ENCODE measurements around the gene AMY2B. TPM values are rescaled to one million over a fixed set of nuclear protein-coding genes. Genes with fewer than 3 reads are reported as not detected.
"Not testable (repeated sequence)": the region's sequence is repeated elsewhere in the genome, so short reads cannot be mapped to it uniquely, and the experiment has no call there.

The AMY2B gene
- total RNA-seq, 1 experiment from 2014 or later: 1.1 TPM

DNA sequence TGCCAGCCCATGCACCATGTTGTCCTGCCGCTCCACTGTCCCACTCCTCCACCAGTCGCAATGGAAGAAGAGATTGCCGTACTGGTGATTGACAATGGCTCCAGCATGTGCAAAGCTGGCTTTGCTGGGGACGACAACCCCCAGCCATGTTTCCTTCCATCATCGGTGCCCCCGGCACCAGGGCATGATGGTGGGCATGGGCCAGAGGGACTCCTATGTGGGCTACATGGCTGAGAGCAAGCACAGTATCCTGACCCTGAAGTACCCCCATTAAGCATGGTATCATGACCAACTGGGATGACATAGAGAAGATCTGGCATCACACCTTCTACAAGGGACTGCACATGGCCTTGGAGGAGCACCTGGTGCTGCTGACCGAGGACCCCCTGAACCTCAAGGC, 1.9 kb upstream of the AMY2B start:
- BruUV-seq (replicated peaks): no TSS peak
- in situ Hi-C loops (cut with HindIII; ENCODE audit: low pct_unique_long_range_greater_than_20kb, low sequenced_read_pairs): no loop called here
- CTCF ChIA-PET: no interaction called here

DNA sequence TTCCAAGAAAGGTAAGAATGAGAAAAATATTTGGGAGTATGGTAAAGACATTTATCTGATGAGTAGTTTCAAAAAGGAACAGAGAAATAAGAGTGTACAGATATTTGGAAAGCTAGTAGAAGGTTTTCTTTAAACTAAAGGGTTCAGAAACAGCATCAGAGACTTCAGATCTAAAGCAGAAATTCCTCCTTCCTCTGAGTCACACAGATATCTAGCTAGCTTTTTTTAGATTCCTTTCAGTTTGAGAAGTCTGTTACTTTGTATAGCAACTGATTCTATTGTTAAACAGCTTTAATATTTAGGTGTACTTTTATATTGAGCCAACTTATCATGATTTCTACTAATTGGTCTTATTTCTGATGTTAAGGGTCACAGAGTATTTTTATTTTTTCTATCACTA, 4.7 kb downstream of the AMY2B start:
- H3K27ac ChIP-seq (ENCODE audit: low read length): no peak overlapping the region
- H3K36me3 ChIP-seq (ENCODE audit: control insufficient read depth, insufficient read depth, low read length): no peaks in the 10 kb centered on the region
- no peaks in the 10 kb centered on the region for H3K4me1 ChIP-seq (ENCODE audit: control insufficient read depth, insufficient read depth, low read length)
- no peak for ATAC-seq
- no TSS peak for BruUV-seq (replicated peaks)
- ChIA-PET CTCF (no interaction called here), POLR2A (no interaction called here)
- in situ Hi-C loops (cut with HindIII; ENCODE audit: low pct_unique_long_range_greater_than_20kb, low sequenced_read_pairs) (no loop called here), intact Hi-C loops (cut with micrococcal nuclease; ENCODE audit: unreplicated experiment) (no loop called here)
- H3K27me3 ChIP-seq (ENCODE audit: control insufficient read depth, insufficient read depth, low read length): no peaks in the 10 kb centered on the region; the same call in 1 of the 2 replicates
- no peak for DNase-seq (ENCODE audit: low read depth, low spot score)
- TF ChIP-seq TCF7L2 (IDR thresholded peaks at IDR 0.05; ENCODE audit: low read depth, low read length) (no peak), SIN3A (IDR thresholded peaks at IDR 0.05; ENCODE audit: borderline replicate concordance, insufficient read depth, low read depth, low read length) (no peak), POLR2AphosphoS5 (IDR thresholded peaks at IDR 0.05; ENCODE audit: low read depth, low read length) (no peak)
- TF ChIP-seq, protein P1, sequence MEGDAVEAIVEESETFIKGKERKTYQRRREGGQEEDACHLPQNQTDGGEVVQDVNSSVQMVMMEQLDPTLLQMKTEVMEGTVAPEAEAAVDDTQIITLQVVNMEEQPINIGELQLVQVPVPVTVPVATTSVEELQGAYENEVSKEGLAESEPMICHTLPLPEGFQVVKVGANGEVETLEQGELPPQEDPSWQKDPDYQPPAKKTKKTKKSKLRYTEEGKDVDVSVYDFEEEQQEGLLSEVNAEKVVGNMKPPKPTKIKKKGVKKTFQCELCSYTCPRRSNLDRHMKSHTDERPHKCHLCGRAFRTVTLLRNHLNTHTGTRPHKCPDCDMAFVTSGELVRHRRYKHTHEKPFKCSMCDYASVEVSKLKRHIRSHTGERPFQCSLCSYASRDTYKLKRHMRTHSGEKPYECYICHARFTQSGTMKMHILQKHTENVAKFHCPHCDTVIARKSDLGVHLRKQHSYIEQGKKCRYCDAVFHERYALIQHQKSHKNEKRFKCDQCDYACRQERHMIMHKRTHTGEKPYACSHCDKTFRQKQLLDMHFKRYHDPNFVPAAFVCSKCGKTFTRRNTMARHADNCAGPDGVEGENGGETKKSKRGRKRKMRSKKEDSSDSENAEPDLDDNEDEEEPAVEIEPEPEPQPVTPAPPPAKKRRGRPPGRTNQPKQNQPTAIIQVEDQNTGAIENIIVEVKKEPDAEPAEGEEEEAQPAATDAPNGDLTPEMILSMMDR (IDR thresholded peaks at IDR 0.05): no peak
- TF ChIP-seq, protein P2, sequence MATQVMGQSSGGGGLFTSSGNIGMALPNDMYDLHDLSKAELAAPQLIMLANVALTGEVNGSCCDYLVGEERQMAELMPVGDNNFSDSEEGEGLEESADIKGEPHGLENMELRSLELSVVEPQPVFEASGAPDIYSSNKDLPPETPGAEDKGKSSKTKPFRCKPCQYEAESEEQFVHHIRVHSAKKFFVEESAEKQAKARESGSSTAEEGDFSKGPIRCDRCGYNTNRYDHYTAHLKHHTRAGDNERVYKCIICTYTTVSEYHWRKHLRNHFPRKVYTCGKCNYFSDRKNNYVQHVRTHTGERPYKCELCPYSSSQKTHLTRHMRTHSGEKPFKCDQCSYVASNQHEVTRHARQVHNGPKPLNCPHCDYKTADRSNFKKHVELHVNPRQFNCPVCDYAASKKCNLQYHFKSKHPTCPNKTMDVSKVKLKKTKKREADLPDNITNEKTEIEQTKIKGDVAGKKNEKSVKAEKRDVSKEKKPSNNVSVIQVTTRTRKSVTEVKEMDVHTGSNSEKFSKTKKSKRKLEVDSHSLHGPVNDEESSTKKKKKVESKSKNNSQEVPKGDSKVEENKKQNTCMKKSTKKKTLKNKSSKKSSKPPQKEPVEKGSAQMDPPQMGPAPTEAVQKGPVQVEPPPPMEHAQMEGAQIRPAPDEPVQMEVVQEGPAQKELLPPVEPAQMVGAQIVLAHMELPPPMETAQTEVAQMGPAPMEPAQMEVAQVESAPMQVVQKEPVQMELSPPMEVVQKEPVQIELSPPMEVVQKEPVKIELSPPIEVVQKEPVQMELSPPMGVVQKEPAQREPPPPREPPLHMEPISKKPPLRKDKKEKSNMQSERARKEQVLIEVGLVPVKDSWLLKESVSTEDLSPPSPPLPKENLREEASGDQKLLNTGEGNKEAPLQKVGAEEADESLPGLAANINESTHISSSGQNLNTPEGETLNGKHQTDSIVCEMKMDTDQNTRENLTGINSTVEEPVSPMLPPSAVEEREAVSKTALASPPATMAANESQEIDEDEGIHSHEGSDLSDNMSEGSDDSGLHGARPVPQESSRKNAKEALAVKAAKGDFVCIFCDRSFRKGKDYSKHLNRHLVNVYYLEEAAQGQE (IDR thresholded peaks at IDR 0.05; ENCODE audit: insufficient read depth in 1 of 2, low read depth in 2 of 2, low read length in 1 of 2): no peak
- no peak overlapping the region for H3K4me3 ChIP-seq (ENCODE audit: low read depth in 2 of 2, low read length in 2 of 2)
- H3K9me3 ChIP-seq (ENCODE audit: control insufficient read depth, insufficient read depth, low read depth, low read length): no peaks in the 10 kb centered on the region

More for the DNA sequence above, 1.9 kb upstream of the AMY2B start:
- H3K9me3 ChIP-seq (ENCODE audit: control insufficient read depth, insufficient read depth, low read depth, low read length): no peaks in the 10 kb centered on the region
- TF ChIP-seq TCF7L2 (IDR thresholded peaks at IDR 0.05; ENCODE audit: low read depth, low read length) (no peak), POLR2AphosphoS5 (IDR thresholded peaks at IDR 0.05; ENCODE audit: low read depth, low read length) (no peak), SIN3A (IDR thresholded peaks at IDR 0.05; ENCODE audit: borderline replicate concordance, insufficient read depth, low read depth, low read length) (no peak)
- TF ChIP-seq, protein P1 (IDR thresholded peaks at IDR 0.05): no peak
- TF ChIP-seq, protein P2 (IDR thresholded peaks at IDR 0.05; ENCODE audit: insufficient read depth in 1 of 2, low read depth in 2 of 2, low read length in 1 of 2): no peak
- H3K27ac ChIP-seq (ENCODE audit: low read length): no peak overlapping the region
- H3K27me3 ChIP-seq (ENCODE audit: control insufficient read depth, insufficient read depth, low read length): no peaks in the 10 kb centered on the region
- ATAC-seq: no peak
- no peaks in the 10 kb centered on the region for H3K4me1 ChIP-seq (ENCODE audit: control insufficient read depth, insufficient read depth, low read length)
- intact Hi-C loops (cut with micrococcal nuclease; ENCODE audit: unreplicated experiment): no loop called here
- H3K36me3 ChIP-seq (ENCODE audit: control insufficient read depth, insufficient read depth, low read length): no peaks in the 10 kb centered on the region
- POLR2A ChIA-PET: no interaction called here
- no peak overlapping the region for H3K4me3 ChIP-seq (ENCODE audit: low read depth in 2 of 2, low read length in 2 of 2)
- no peak for DNase-seq (ENCODE audit: low read depth, low spot score)

DNA sequence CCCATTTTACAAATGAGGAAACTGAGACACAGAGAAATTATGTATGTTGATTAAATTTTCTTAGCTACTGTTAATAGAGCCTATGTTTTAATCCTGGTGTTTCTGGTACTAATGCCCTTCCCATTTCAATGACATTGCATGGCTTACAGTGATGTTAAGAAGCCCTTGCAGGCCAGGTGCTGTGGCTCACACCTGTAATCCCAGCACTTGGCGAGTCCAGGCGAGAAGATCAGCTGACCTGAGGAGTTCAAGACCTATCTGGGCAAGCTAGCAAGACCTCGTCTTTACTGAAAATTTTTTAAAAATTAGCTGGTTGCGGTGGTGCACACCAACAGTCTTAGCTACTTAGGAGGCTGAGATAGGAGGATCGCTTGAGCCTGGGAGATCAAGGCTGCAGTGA, 5.4 kb downstream of the AMY2B start:
- CTCF ChIA-PET: not testable (repeated sequence)

More for the DNA sequence above, 5.4 kb downstream of the AMY2B start:
- BruUV-seq (replicated peaks); H3K36me3 ChIP-seq (ENCODE audit: control insufficient read depth, insufficient read depth, low read length); H3K27me3 ChIP-seq (ENCODE audit: control insufficient read depth, insufficient read depth, low read length); H3K27ac ChIP-seq (ENCODE audit: low read length); intact Hi-C loops (cut with micrococcal nuclease; ENCODE audit: unreplicated experiment); DNase-seq (ENCODE audit: low read depth, low spot score); H3K9me3 ChIP-seq (ENCODE audit: control insufficient read depth, insufficient read depth, low read depth, low read length); ATAC-seq; in situ Hi-C loops (cut with HindIII; ENCODE audit: low pct_unique_long_range_greater_than_20kb, low sequenced_read_pairs); H3K4me1 ChIP-seq (ENCODE audit: control insufficient read depth, insufficient read depth, low read length); H3K4me3 ChIP-seq (ENCODE audit: low read depth in 2 of 2, low read length in 2 of 2); POLR2A ChIA-PET: not testable (repeated sequence)
